ENCODE results near the gene GRM2. TPM values are rescaled to one million over a fixed set of nuclear protein-coding genes. Genes with fewer than 3 reads are reported as not detected.

The GRM2 gene
- total and polyA plus RNA-seq, 10 of the 15 experiments (the other 5 are each of a cell fraction or from before 2014, with no cell fraction given), result 0.01 to 0.14 (median 0.06) TPM; not detected in 5

- Histone ChIP-seq H3K79me2 (ENCODE audit: control insufficient read depth, insufficient read depth, low read length) (peaks cover 6% of the 10 kb centered on the region), H3K27me3 (replicated peaks in 1 of 2; ENCODE audit: control insufficient read depth in 2 of 2, insufficient read depth in 2 of 2, low read length in 1 of 2) (no peaks in the 10 kb centered on the region), H4K20me1 (ENCODE audit: control insufficient read depth, insufficient read depth) (no peaks in the 10 kb centered on the region; the same call in 1 of the 2 replicates), H3K27ac (ENCODE audit: control insufficient read depth, insufficient read depth) (no peak overlapping the region), H3K4me2 (ENCODE audit: control insufficient read depth, insufficient read depth) (no peak overlapping the region), H3K4me3 (no peak overlapping the region), H2AFZ (ENCODE audit: control insufficient read depth, low read depth, low read length) (no peak overlapping the region), H3K9me3 (replicated peaks; ENCODE audit: control insufficient read depth, insufficient read depth, low read length) (no peaks in the 10 kb centered on the region), H3K4me1 (ENCODE audit: control insufficient read depth, insufficient read depth, low read length) (peaks cover 18% of the 10 kb centered on the region), H3K36me3 (ENCODE audit: control insufficient read depth in 2 of 2, insufficient read depth in 2 of 2, low read length in 1 of 2) (peaks cover 26 to 41% of the 10 kb centered on the region in 2 experiments), H3K9ac (ENCODE audit: control insufficient read depth, insufficient read depth, low read length) (no peak overlapping the region)
- DNase-seq (ENCODE audit: low read depth, low spot score) (no peak), FAIRE-seq (no peak), ATAC-seq (no peak)
- no TSS peak for BruUV-seq (replicated peaks)
- intact Hi-C loops (cut with micrococcal nuclease; ENCODE audit: unreplicated experiment) (no loop called here), in situ Hi-C loops (cut with MboI) (loop anchor here (25.0 kb wide), 1 partner anchor 1075 kb away; the partner anchor contains the start of genes CISH and MAPKAPK3)
- WGBS (ENCODE audit: insufficient coverage, insufficient replicate concordance, low lambda C conversion rate, missing lambda C conversion rate), result 96% methylated on average over 14 of the region's 14 CpGs
- SMC1A ChIA-PET (ENCODE audit: uncharacterized antibody, unreplicated experiment), result interaction anchor here (0.6 to 4.1 kb wide), 3 partner anchors 15 to 185 kb away, joined by 3 to 12 read pairs (median 7); no protein-coding TSS in a partner anchor
- CTCF ChIA-PET, result interaction anchor here (0.9 to 11.7 kb wide), 4 partner anchors 16 to 298 kb away, joined by 3 to 243 read pairs (median 121); partner anchors contain the start of genes DCAF1 and TEX264
- TF ChIP-seq ZNF24 (IDR thresholded peaks at IDR 0.05), result no peak
- TF ChIP-seq TBL1XR1 (IDR thresholded peaks at IDR 0.05; ENCODE audit: low read depth, low read length), result no peak
- TF ChIP-seq RCOR1 (conservative IDR thresholded peaks at IDR 0.05; ENCODE audit: low read depth, low read length), result no peak
- TF ChIP-seq IKZF1 (conservative IDR thresholded peaks at IDR 0.05), result no peak
- no peak for TF ChIP-seq SKIL (IDR thresholded peaks at IDR 0.05; ENCODE audit: low read depth, poor library complexity, severe bottlenecking)
- no peak for TF ChIP-seq HDAC2 (IDR thresholded peaks at IDR 0.05)
- TF ChIP-seq RBBP5 (conservative IDR thresholded peaks at IDR 0.05), result no peak
- TF ChIP-seq E2F4 (IDR thresholded peaks at IDR 0.05; ENCODE audit: low read depth, low read length), result no peak
- TF ChIP-seq YY1 (IDR thresholded peaks at IDR 0.05; ENCODE audit: low read depth, low read length), result no peak
- no peak for TF ChIP-seq BHLHE40 (IDR thresholded peaks at IDR 0.05; ENCODE audit: borderline replicate concordance in 1 of 2, low read depth in 2 of 2, low read length in 1 of 2)
- no peak for TF ChIP-seq RFX5 (IDR thresholded peaks at IDR 0.05; ENCODE audit: low read depth, low read length)
- TF ChIP-seq BCL11A (IDR thresholded peaks at IDR 0.05; ENCODE audit: low read depth, low read length), result no peak
- POLR2A ChIA-PET, result no interaction called here
- RAD21 ChIA-PET (ENCODE audit: unreplicated experiment), result interaction anchor here (1.2 kb wide), 1 partner anchor 186 kb away, joined by 3 read pairs; no protein-coding TSS in a partner anchor
Observed at GRCh38 chr3:51687431-51688205, 19.2 kb upstream of the GRM2 start.
